HG02623 (cell line): ENCODE results near the gene SKOR1.

Experiments used
- ATAC-seq: cut with Tn5 transposase; IDR thresholded peaks from one replicate; pipeline ENCODE4 v1.9.1; 2021; ENCODE audit warnings: moderate library complexity; ENCODE audit not compliant: unreplicated experiment

SKOR1 gene

GRCh38 chr15:67832031-67832551, 6.8 kb downstream of the SKOR1 start:
- ATAC-seq: no peak

- ATAC-seq: no peak
Measured at GRCh38 chr15:67832897-67833709, 7.8 kb downstream of the SKOR1 start.

- no peak for ATAC-seq
Measured at GRCh38 chr15:67833710-67834511, 8.6 kb downstream of the SKOR1 start.

- no peak for ATAC-seq
Measured at GRCh38 chr15:67834581-67835296, 9.4 kb downstream of the SKOR1 start.

GRCh38 chr15:67835297-67836133, 10.2 kb downstream of the SKOR1 start:
- no peak for ATAC-seq

- no peak for ATAC-seq
Measured at GRCh38 chr15:67836134-67836455, 10.8 kb downstream of the SKOR1 start.

GRCh38 chr15:67836477-67836876, 11.2 kb downstream of the SKOR1 start:
- no peak for ATAC-seq

GRCh38 chr15:67836955-67837354, 11.6 kb downstream of the SKOR1 start:
- ATAC-seq: no peak

GRCh38 chr15:67838789-67839332, 13.6 kb downstream of the SKOR1 start:
- no peak for ATAC-seq

GRCh38 chr15:67839499-67839928, 14.2 kb downstream of the SKOR1 start:
- peak; percentile 8 for ATAC-seq

- ATAC-seq: peak; percentile 80
Measured at GRCh38 chr15:67839929-67840748, 14.8 kb downstream of the SKOR1 start, which contains the start of gene RNU6-1. Gene RNU6-1 (minus strand): TSS chr15:67840045.

GRCh38 chr15:67840749-67841512, 15.6 kb downstream of the SKOR1 start:
- no peak for ATAC-seq

- no peak for ATAC-seq
Measured at GRCh38 chr15:67841513-67841762, 16.1 kb downstream of the SKOR1 start.

GRCh38 chr15:67843092-67843501, 17.8 kb downstream of the SKOR1 start:
- ATAC-seq: no peak

- no peak for ATAC-seq
Measured at GRCh38 chr15:67843571-67844387, 18.5 kb downstream of the SKOR1 start.

- ATAC-seq: no peak
Measured at GRCh38 chr15:67845974-67846373, 20.7 kb downstream of the SKOR1 start.

GRCh38 chr15:67849538-67849937, 24.2 kb downstream of the SKOR1 start:
- no peak for ATAC-seq

GRCh38 chr15:67850336-67850735, 25.0 kb downstream of the SKOR1 start:
- ATAC-seq: no peak
